Right cardiac atrium (tissue), 5 donors: ENCODE measurements around the gene MEIS1. TPM values are rescaled to one million over a fixed set of nuclear protein-coding genes. Genes with fewer than 3 reads are reported as not detected.

Source experiments
- ATAC-seq, 2 donors: fragments of 200-7000 bp; cut with Tn5 transposase; one replicate each; pipeline versions ENCODE4 v1.8.0 to v1.9.1; 2020; ENCODE audit warnings: moderate library complexity in 2 of 2, mild to moderate bottlenecking in 1 of 2
- DNase-seq, 3 donors: peaks; one replicate each; pipeline ENCODE4 v3.0.0-alpha.2; 2020
- H3K27ac ChIP-seq: one replicate; pipeline ENCODE4 v1.5.1; 2013; ENCODE audit warnings: mild to moderate bottlenecking, low read length, control low read depth, moderate library complexity
- H3K27me3 ChIP-seq: one replicate; pipeline ENCODE4 v1.6.1; 2013; ENCODE audit not compliant: control insufficient read depth, insufficient read depth
- H3K4me1 ChIP-seq: one replicate; pipeline ENCODE4 v1.6.1; 2013; ENCODE audit warnings: low read length; ENCODE audit not compliant: control insufficient read depth, insufficient read depth
- H3K4me3 ChIP-seq: one replicate; pipeline ENCODE4 v1.5.1; 2013; ENCODE audit warnings: low read length, control low read depth
- H3K9me3 ChIP-seq: one replicate; pipeline ENCODE4 v1.6.1; 2013; ENCODE audit warnings: low read length; ENCODE audit not compliant: control insufficient read depth
- WGBS: extraction: QIAGEN DNeasy Blood & Tissue Kit; methylation state at CpG from one replicate; pipeline ENCODE4 v1.1.7; 2013; 5-methylcytosine and 5-hydroxymethylcytosine counted together
- intact Hi-C, 4 donors: fragments of 100-400 bp; cut with DNase I; formaldehyde crosslinking; loops; one replicate each; pipeline versions ENCODE4 v1.11.0 to v1.14.0; 2022 to 2023
- polyA plus RNA-seq: library from polyadenylated mRNA; stranded (reverse); fragments of 200-250 nt; gene quantifications from one replicate; pipeline ENCODE4 v1.2.3, GENCODE V29; 2013
- total RNA-seq, 4 donors: library from RNA; stranded (reverse); fragmentation: NEBNext Ultra II Directional; extraction: Animal tissue kit (Norgen Biotek cat#: 25700); gene quantifications; one replicate each; pipeline ENCODE4 v1.2.1, GENCODE V29; 2021
- donor health status: healthy with polysubstance abuse.
- donor health status: DM: no; HTN: yes; CAD: no.
- donor health status: DM: no; HTN: no; CAD: no.
- donor health status: DM: no; HTN: yes; CAD: no; lungs with severe emphysema.
- donor health status: DM: yes; HTN: yes; CAD: no.

Gene MEIS1
- total and polyA plus RNA-seq, 5 donors: 16.9 to 41.2 (median 32.1) TPM

GRCh38 chr2:66495788-66496640 is 61.1 kb downstream of the MEIS1 start:
- peaks cover 12% of the 10 kb centered on the region for H3K4me1 ChIP-seq
- intact Hi-C loops: loop anchor here in 3 of 4 donors (10.0 kb wide), 1 partner anchor 61 kb away; the partner anchor contains the start of gene MEIS1 (in 3 of the 3)

DNA sequence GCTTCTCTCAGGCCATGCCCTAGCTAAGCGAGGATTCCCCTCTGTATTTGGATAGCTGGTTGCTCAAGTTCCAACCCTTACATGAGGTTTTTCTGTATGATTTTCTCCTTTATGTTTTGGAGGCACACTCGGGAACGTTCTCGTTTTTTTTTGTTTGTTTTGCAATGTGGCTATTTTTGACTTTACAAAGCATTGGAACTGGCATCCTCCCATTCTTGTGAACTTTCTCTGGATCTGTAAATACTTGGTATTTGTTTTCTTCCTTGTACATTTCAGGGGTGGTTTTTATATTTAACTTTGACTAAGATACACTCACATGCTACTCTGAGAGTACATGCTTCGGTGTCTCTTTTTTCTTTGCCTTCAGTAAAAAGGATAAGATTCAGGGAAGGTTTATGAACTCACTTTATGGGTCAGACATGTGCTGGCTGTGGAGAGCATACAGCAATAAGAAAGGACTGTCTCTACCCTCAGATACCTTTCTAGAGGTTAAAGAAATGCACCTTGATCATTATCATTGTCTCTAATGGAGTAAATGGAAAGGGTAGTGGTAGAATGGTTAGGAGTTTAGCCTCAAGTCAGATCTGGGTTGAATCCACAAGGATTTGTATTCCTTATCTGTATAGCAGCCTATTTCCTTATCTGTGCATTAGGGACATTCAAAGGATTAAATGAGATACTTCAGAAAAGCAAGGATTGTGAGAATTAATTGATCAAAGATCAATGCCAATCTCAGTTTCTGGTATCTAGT is 61.9 kb downstream of the MEIS1 start:
- Histone ChIP-seq H3K27ac (peak overlapping the region; percentile 79), H3K4me3 (no peak overlapping the region), H3K9me3 (no peaks in the 10 kb centered on the region), H3K4me1 (peaks cover 11% of the 10 kb centered on the region), H3K27me3 (no peaks in the 10 kb centered on the region)
- DNase-seq (no peak), ATAC-seq (no peak)
- intact Hi-C loops: loop anchor here in 3 of 4 donors (10.0 kb wide), 1 partner anchor 62 kb away; the partner anchor contains the start of gene MEIS1 (in 3 of the 3)
- 38% methylated on average over 5 of the region's 5 CpGs for WGBS

More at GRCh38 chr2:66495788-66496640, 61.1 kb downstream of the MEIS1 start:
- ATAC-seq (peak; percentile 71 to 83), DNase-seq (peak; percentile 44 to 68 (median 55))
- no peak overlapping the region for H3K4me3 ChIP-seq
- no peaks in the 10 kb centered on the region for H3K9me3 ChIP-seq
- H3K27me3 ChIP-seq: no peaks in the 10 kb centered on the region
- peak overlapping the region; percentile 79 for H3K27ac ChIP-seq
- 44% methylated on average over 13 of the region's 13 CpGs for WGBS

- intact Hi-C loops: loop anchor here in 3 of 4 donors (10.0 kb wide), 1 partner anchor 63 kb away; the partner anchor contains the start of gene MEIS1 (in 3 of the 3)
- 96% methylated on average over 6 of the region's 6 CpGs for WGBS
- DNase-seq: no peak
- Histone ChIP-seq H3K27me3 (no peaks in the 10 kb centered on the region), H3K4me3 (no peak overlapping the region), H3K4me1 (peaks cover 7% of the 10 kb centered on the region), H3K9me3 (no peaks in the 10 kb centered on the region), H3K27ac (no peak overlapping the region)
- no peak for ATAC-seq
Measured at GRCh38 chr2:66497431-66498288, 62.7 kb downstream of the MEIS1 start.

DNA sequence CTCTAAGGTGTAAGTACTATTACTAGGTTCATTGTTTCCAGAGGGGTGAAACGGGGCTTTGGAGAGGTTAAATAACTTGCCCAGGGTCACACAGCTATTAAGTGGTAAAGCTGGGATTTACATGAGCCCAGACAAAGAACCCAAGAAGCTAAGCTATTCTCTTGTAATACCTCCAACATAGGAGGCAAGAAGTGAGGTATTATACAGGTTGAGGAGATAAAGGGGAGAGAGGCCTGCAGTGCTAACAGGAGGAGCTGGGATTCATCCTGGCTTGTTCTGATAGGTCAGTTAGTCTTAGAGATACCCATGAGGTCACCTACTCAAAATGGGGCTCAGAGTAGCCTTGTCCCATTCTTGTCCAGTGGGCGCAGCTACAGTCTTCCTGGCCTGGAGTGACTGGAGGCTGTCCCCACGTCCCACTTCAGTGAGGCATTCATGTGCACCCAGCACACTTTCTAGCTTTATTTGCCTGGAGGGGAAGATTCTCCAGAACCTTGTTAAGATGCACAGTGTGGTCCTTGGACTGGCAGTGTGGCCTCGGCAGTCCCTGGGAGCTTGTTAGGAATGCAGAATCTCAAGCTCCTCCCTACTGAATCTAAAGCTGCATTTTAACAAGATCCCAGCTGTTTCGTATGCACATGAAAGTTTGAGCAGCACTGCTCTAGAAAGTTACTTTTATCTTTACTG is 63.5 kb downstream of the MEIS1 start:
- ATAC-seq (no peak), DNase-seq (no peak)
- Histone ChIP-seq H3K9me3 (no peaks in the 10 kb centered on the region), H3K27me3 (no peaks in the 10 kb centered on the region), H3K4me3 (no peak overlapping the region), H3K27ac (no peak overlapping the region), H3K4me1 (peaks cover 7% of the 10 kb centered on the region)
- 84% methylated on average over 5 of the region's 5 CpGs for WGBS
- intact Hi-C loops: loop anchor here in 3 of 4 donors (10.0 kb wide), 1 partner anchor 64 kb away; the partner anchor contains the start of gene MEIS1 (in 3 of the 3)

GRCh38 chr2:66501267-66501666 is 66.3 kb downstream of the MEIS1 start:
- Histone ChIP-seq H3K27ac (no peak overlapping the region), H3K4me3 (no peak overlapping the region), H3K9me3 (no peaks in the 10 kb centered on the region), H3K4me1 (no peaks in the 10 kb centered on the region), H3K27me3 (no peaks in the 10 kb centered on the region)
- ATAC-seq: no peak
- intact Hi-C loops: no loop called here
- no peak for DNase-seq

- intact Hi-C loops: no loop called here
- Histone ChIP-seq H3K4me1 (peaks cover 12% of the 10 kb centered on the region), H3K9me3 (no peaks in the 10 kb centered on the region), H3K27me3 (no peaks in the 10 kb centered on the region), H3K4me3 (no peak overlapping the region), H3K27ac (no peak overlapping the region)
- WGBS: 83% methylated on average over 5 of the region's 5 CpGs
- peak in 1 of 2 donors; percentile 31 for ATAC-seq
- no peak for DNase-seq
Measured at GRCh38 chr2:66506265-66506664, 71.3 kb downstream of the MEIS1 start.

DNA sequence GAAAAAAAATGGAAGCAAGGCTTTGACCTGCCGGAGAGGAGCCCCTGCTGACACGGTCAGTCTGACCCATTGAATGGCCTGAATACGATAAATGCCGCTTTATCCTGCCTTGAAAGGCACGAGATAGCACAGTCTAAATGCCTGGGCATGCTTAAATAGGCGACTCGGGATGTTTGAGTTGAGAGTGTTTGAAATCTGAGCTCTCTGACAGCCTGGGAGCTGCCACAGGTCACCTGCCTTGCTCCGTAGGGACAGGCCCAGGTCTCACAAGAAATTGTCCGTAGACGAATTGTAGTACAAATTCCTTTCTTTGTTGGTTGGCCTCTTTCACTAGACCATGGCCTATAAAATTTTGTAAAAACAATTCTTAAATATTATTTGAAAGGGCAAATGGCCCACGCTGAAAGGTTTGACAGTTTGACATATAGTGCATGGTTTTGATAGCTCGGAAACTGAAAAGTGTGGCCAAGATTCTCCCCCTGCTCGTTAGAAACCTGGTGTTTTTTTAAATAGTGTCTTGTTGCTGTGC is 72.8 kb downstream of the MEIS1 start:
- intact Hi-C loops: no loop called here
- ATAC-seq (peak; percentile 60 to 61), DNase-seq (no peak)
- WGBS: 55% methylated on average over 13 of the region's 13 CpGs
- H3K9me3 ChIP-seq: no peaks in the 10 kb centered on the region
- no peaks in the 10 kb centered on the region for H3K27me3 ChIP-seq
- H3K27ac ChIP-seq: peak overlapping the region; percentile 67
- H3K4me1 ChIP-seq: peaks cover 14% of the 10 kb centered on the region
- no peak overlapping the region for H3K4me3 ChIP-seq

DNA sequence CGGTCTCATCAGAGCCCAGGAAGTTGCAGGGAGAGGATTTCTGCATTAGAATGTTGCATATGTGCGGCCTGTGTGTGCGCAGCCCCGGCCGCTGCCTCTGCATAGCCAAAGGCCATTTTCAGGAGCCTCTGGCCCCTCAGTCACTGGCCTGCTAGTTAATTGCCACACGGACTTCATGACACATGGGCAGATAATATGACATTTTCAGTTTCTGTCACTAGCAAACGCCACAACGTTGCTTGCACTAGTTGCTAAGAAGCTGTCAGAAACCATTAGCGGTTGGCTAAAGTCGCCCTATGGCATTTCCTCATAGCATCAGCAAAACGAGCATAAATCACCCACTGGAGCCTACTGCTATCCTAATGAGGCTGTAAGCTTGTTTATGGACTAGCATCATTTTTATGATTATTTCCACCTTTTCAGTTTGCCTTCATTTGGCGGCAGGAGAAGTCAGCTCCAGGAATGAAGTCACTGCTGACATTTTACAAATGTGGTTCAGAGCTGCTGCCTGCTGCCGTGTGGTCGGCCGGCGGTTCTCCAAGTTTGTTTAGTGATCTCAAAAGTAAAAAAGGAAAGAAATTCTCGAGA is 73.7 kb downstream of the MEIS1 start:
- H3K27me3 ChIP-seq: no peaks in the 10 kb centered on the region
- no peaks in the 10 kb centered on the region for H3K9me3 ChIP-seq
- 45% methylated on average over 17 of the region's 17 CpGs for WGBS
- no peak for DNase-seq
- H3K27ac ChIP-seq: peak overlapping the region; percentile 67
- intact Hi-C loops: no loop called here
- peaks cover 14% of the 10 kb centered on the region for H3K4me1 ChIP-seq
- no peak for ATAC-seq
- H3K4me3 ChIP-seq: no peak overlapping the region

- Histone ChIP-seq H3K27ac (no peak overlapping the region), H3K4me1 (peaks cover 14% of the 10 kb centered on the region), H3K9me3 (no peaks in the 10 kb centered on the region), H3K4me3 (no peak overlapping the region), H3K27me3 (no peaks in the 10 kb centered on the region)
- ATAC-seq (peak in 1 of 2 donors; percentile 48), DNase-seq (no peak)
- 85% methylated on average over 1 of the region's 1 CpG for WGBS
- intact Hi-C loops: no loop called here
Measured at GRCh38 chr2:66509326-66509811, 74.4 kb downstream of the MEIS1 start.
